Measurements from ENCODE around the gene NMNAT3. TPM values are rescaled to one million over a fixed set of nuclear protein-coding genes. Genes with fewer than 3 reads are reported as not detected.

Gene NMNAT3
- total RNA-seq, 1 donor, result 0.86 TPM

DNA sequence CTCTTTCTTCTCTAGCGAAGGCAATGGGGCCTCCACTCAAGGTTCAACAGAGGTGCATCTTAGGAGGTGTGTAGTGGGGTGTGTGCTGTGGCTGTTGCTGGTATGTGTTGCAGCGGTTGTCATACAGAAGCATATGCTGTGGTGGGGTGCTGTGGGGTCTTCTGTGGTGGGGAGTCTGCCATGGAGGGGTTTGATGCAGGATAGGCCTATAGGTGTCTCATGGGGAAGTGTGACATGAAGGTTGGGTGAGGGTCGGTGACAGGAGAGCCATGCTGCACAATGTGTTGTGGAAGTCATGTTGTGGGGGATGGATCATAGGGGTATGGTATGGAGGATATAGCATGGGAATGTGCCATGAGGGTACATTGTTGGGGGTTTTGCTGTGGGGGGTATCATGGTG lies 20.3 kb downstream of the NMNAT3 start:
- H3K4me3 ChIP-seq (ENCODE audit: low read depth, low read length), result no peak overlapping the region
- no peak for DNase-seq (ENCODE audit: low read depth)
- TF ChIP-seq, protein P1, sequence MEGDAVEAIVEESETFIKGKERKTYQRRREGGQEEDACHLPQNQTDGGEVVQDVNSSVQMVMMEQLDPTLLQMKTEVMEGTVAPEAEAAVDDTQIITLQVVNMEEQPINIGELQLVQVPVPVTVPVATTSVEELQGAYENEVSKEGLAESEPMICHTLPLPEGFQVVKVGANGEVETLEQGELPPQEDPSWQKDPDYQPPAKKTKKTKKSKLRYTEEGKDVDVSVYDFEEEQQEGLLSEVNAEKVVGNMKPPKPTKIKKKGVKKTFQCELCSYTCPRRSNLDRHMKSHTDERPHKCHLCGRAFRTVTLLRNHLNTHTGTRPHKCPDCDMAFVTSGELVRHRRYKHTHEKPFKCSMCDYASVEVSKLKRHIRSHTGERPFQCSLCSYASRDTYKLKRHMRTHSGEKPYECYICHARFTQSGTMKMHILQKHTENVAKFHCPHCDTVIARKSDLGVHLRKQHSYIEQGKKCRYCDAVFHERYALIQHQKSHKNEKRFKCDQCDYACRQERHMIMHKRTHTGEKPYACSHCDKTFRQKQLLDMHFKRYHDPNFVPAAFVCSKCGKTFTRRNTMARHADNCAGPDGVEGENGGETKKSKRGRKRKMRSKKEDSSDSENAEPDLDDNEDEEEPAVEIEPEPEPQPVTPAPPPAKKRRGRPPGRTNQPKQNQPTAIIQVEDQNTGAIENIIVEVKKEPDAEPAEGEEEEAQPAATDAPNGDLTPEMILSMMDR (IDR thresholded peaks at IDR 0.05; ENCODE audit: insufficient read depth, low read depth, low read length), result no peak

DNA sequence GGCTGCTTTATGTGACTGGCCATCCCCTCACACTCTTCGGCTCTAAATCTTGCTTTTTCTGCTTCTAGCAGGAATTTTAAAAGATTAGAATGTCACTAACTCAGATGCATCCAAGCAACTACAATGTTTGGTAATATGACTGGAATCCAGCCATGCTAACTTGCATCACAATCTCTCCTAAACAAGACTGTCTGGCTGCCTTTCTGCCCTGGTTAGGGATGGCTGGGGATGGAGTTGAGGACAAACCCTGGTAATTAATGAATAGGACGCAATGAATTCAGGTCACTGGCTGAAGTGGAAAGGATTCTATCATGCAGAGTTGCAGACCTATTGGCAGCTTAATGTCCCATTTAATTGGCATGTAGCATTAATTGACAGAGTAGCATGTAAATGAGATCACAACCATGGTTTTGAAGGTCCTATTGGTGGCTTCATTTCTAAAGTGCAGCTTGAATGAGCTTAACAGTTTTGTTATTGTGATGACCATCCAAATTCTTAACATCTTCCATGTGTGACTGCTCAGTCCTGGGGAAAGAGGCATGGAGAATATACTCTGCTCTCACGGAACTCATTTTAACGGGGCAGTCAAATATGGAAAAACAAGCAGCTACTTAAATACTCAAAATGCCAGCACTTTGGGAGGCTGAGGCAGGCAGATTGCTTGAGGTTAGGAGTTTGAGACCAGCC lies 21.7 kb downstream of the NMNAT3 start:
- peak; percentile 3 for DNase-seq (ENCODE audit: low read depth)
- TF ChIP-seq, protein P1 (IDR thresholded peaks at IDR 0.05; ENCODE audit: insufficient read depth, low read depth, low read length), result no peak
- no peak overlapping the region for H3K4me3 ChIP-seq (ENCODE audit: low read depth, low read length)

DNA sequence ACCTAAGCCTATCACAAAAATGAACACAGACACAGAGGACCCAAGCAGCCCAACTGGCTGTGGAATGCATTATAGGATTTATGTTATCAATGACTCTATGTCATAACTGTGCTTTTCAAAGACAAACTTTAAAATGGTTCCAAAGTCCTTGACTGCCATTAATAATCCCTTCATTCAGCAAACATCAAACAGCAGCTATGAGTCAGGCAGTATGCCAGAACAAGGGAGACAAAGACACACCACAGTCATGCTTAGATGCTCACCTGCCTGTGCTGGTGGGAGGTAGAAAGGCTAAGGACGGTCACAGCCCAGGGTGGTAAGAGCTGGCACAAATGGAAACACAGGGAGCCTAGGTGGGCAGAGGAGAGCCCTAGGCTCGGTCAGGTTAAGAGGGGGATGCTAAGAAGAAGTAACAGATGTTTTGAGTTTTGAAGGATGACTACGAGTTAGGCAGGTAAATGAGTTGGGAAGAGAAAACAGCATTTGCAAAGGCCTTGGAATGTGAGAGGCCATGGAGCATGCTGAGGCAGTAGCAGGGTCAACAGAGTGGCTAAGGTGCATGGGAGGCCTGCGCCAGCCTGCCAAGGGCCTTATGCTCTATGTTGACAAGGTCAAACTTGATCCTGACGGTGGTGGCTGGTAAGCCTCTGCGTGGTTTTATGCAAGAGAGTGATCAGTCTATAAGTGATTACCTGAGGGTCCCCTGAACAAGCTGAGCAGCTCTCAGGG lies 23.0 kb downstream of the NMNAT3 start:
- no peak for DNase-seq (ENCODE audit: low read depth)
- TF ChIP-seq, protein P1 (IDR thresholded peaks at IDR 0.05; ENCODE audit: insufficient read depth, low read depth, low read length), result no peak
- no peak overlapping the region for H3K4me3 ChIP-seq (ENCODE audit: low read depth, low read length)

DNA sequence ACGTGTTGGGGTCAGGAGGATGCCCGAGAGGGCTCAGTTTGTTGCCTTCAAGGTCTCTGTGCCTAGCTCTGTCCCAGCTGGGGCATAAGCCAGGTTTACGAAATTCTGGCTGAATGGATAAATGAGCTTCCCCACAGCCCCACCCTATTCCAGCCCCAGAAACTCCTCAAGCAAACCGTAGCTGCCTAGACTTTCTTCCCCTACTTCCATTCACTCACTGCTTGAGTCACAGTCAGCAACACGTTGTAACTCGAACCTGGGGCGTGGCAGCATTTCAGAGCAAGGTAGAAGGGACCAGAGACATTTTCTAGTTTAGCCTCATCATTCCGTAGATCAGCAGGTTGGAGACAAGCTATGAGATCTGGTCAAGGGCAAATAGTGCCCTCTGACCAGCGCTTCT lies 24.2 kb downstream of the NMNAT3 start:
- no peak overlapping the region for H3K4me3 ChIP-seq (ENCODE audit: low read depth, low read length)
- TF ChIP-seq, protein P1 (IDR thresholded peaks at IDR 0.05; ENCODE audit: insufficient read depth, low read depth, low read length), result no peak
- no peak for DNase-seq (ENCODE audit: low read depth)

DNA sequence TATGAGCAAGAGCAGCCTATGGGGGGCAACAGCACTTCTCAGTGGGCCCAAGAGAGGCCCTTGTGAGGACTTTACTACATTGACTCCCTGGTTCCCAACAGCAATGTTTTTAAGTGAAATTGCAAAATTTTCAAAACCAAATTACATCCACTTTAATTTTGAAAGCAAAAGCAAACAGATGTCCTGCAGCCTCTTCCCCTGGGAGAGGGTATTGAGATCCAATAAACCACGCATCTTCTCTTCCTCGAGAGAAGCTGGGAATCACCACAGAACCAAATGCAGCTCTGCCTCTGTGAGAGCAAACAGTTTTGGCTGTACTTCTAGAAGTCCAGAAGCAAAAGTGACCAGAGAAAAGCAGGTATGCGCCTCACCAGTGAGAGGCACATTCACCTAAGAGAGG lies 25.2 kb downstream of the NMNAT3 start:
- TF ChIP-seq, protein P1 (IDR thresholded peaks at IDR 0.05; ENCODE audit: insufficient read depth, low read depth, low read length), result no peak
- no peak overlapping the region for H3K4me3 ChIP-seq (ENCODE audit: low read depth, low read length)
- no peak for DNase-seq (ENCODE audit: low read depth)

DNA sequence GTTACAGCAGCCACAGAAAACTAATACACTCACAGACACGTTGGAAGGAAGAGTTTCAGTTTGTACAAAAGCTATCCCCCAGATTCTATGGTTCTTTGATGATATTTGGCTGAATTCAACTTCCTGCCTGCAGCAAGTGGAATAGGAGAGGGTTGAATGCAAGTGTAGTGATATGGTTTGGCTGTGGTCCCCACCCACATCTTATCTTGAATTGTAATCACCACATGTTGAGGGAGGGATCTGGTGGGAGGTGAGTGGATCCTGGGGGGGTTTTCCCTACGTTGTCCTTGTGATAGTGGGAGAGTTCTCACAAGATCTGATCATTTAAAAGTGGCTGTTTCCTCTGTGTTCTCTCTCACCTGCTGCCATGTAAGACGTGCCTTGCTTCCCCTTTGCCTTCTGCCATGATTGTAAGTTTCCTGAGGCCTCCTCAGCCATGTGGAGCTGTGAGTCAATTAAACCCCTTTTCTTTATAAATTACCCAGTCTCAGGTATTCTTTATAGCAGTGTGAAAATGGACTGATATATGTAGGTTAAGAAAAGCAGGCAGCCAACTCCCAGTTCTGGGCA lies 29.8 kb downstream of the NMNAT3 start:
- no peak overlapping the region for H3K4me3 ChIP-seq (ENCODE audit: low read depth, low read length)
- TF ChIP-seq, protein P1 (IDR thresholded peaks at IDR 0.05; ENCODE audit: insufficient read depth, low read depth, low read length), result no peak
- no peak for DNase-seq (ENCODE audit: low read depth)

Measured in fibroblast of villous mesenchyme (primary cell).